Activated naive CD4-positive, alpha-beta T cell treated with anti-CD3 and anti-CD28 coated beads for 36 hours (primary cell): ENCODE data around the gene ARSJ. TPM values are rescaled to one million over a fixed set of nuclear protein-coding genes. Genes with fewer than 3 reads are reported as not detected.

Experiments used
- CTCF ChIA-PET: fragments of 350-600 bp; sonication (Branson Sonifier 250); formaldehyde crosslinking; loops from one replicate; lab custom pipeline; 2021; ENCODE audit warnings: antibody characterized with exemption; lab: Charles Lee
- DNase-seq: peaks from one replicate; pipeline ENCODE4 v3.0.0-alpha.2; 2020
- H3K27ac Mint-ChIP-seq: one replicate; pipeline ENCODE4 v1.8.0; 2021; ENCODE audit warnings: mild to moderate bottlenecking, mixed read lengths
- H3K27me3 Mint-ChIP-seq: one replicate; pipeline ENCODE4 v1.8.0; 2021; ENCODE audit warnings: low read depth, mixed read lengths
- H3K36me3 Mint-ChIP-seq: one replicate; pipeline ENCODE4 v1.8.0; 2021; ENCODE audit warnings: low read depth, mixed read lengths
- H3K4me1 Mint-ChIP-seq: one replicate; pipeline ENCODE4 v1.8.0; 2021; ENCODE audit warnings: low read depth, mixed read lengths
- H3K4me3 Mint-ChIP-seq: one replicate; pipeline ENCODE4 v1.8.0; 2021; ENCODE audit warnings: mild to moderate bottlenecking, moderate library complexity, mixed read lengths
- H3K9me3 Mint-ChIP-seq: one replicate; pipeline ENCODE4 v1.8.0; 2021; ENCODE audit warnings: mixed read lengths
- intact Hi-C: fragments of 100-400 bp; cut with micrococcal nuclease; formaldehyde crosslinking; loops from one replicate; pipeline ENCODE4 v1.15.1; 2023
- total RNA-seq, 2 experiments: library from RNA; stranded (reverse); gene quantifications; one replicate each; pipeline ENCODE4 v1.2.3, GENCODE V29; 2021

Gene ARSJ
- total RNA-seq, 2 experiments from 2014 or later = 0.05 to 0.10 TPM

GRCh38 chr4:113908829-113909228, 70.6 kb downstream of the ARSJ start:
- H3K36me3 Mint-ChIP-seq = peaks cover 3% of the 10 kb centered on the region
- no peak for DNase-seq
- intact Hi-C loops = loop anchor here (1.0 to 5.0 kb wide), 3 partner anchors 272 to 632 kb away; no protein-coding TSS in a partner anchor
- H3K27me3 Mint-ChIP-seq = no peaks in the 10 kb centered on the region
- H3K27ac Mint-ChIP-seq = no peak overlapping the region
- H3K4me3 Mint-ChIP-seq = no peak overlapping the region
- H3K9me3 Mint-ChIP-seq = peaks cover 9% of the 10 kb centered on the region
- CTCF ChIA-PET = no interaction called here
- H3K4me1 Mint-ChIP-seq = peaks cover 25% of the 10 kb centered on the region

GRCh38 chr4:113907559-113907958, 71.9 kb downstream of the ARSJ start:
- intact Hi-C loops = loop anchor here (2.0 to 5.0 kb wide), 3 partner anchors 223 to 630 kb away; no protein-coding TSS in a partner anchor
- Mint-ChIP-seq H3K27ac (no peak overlapping the region), H3K4me3 (no peak overlapping the region), H3K9me3 (peaks cover 9% of the 10 kb centered on the region), H3K27me3 (no peaks in the 10 kb centered on the region), H3K36me3 (peaks cover 3% of the 10 kb centered on the region), H3K4me1 (peaks cover 37% of the 10 kb centered on the region)
- no peak for DNase-seq
- CTCF ChIA-PET = interaction anchor here (1.4 kb wide), 1 partner anchor 163 kb away, joined by 3 read pairs; no protein-coding TSS in a partner anchor

- CTCF ChIA-PET = interaction anchor here (1.3 to 1.4 kb wide), 2 partner anchors 14 to 511 kb away, joined by 4 read pairs; no protein-coding TSS in a partner anchor
- peaks cover 41% of the 10 kb centered on the region for H3K4me1 Mint-ChIP-seq
- H3K9me3 Mint-ChIP-seq = peaks cover 9% of the 10 kb centered on the region
- H3K27ac Mint-ChIP-seq = no peak overlapping the region
- DNase-seq = no peak
- H3K36me3 Mint-ChIP-seq = peaks cover 3% of the 10 kb centered on the region
- H3K27me3 Mint-ChIP-seq = no peaks in the 10 kb centered on the region
- intact Hi-C loops = loop anchor here (5.0 kb wide), 2 partner anchors 268 to 628 kb away; no protein-coding TSS in a partner anchor
- H3K4me3 Mint-ChIP-seq = no peak overlapping the region
Observed at GRCh38 chr4:113905301-113905700, 74.1 kb downstream of the ARSJ start.

DNA sequence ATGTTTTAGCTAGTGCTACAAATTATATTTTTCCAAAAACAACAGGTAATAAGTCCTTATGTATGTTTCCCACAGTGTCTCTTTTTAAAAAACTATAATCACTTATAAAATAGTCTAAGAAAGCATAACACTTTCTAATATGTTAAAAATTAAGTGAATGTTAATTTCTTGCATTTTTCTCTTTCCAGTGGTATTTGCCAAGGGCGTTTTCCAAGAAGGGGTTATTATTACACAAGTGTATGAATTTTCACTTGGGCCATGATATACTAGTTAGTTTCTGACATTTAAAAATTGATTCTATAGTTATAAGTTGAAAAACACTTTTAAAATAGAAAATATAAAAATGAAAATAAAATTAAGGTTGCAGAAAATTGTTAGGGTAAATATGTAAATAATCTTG, 74.6 kb downstream of the ARSJ start:
- no peak overlapping the region for H3K4me3 Mint-ChIP-seq
- intact Hi-C loops = loop anchor here (5.0 kb wide), 3 partner anchors 268 to 628 kb away; no protein-coding TSS in a partner anchor
- H3K36me3 Mint-ChIP-seq = peaks cover 4% of the 10 kb centered on the region
- no peaks in the 10 kb centered on the region for H3K27me3 Mint-ChIP-seq
- DNase-seq = no peak
- peaks cover 9% of the 10 kb centered on the region for H3K9me3 Mint-ChIP-seq
- no peak overlapping the region for H3K27ac Mint-ChIP-seq
- CTCF ChIA-PET = interaction anchor here (1.3 to 1.4 kb wide), 2 partner anchors 14 to 510 kb away, joined by 4 read pairs; no protein-coding TSS in a partner anchor
- H3K4me1 Mint-ChIP-seq = peaks cover 45% of the 10 kb centered on the region

GRCh38 chr4:113901994-113902787, 77.3 kb downstream of the ARSJ start:
- intact Hi-C loops = loop anchor here (1.0 to 5.0 kb wide), 4 partner anchors 355 to 547 kb away; no protein-coding TSS in a partner anchor
- peak; percentile 82 for DNase-seq
- peaks cover 1% of the 10 kb centered on the region for H3K36me3 Mint-ChIP-seq
- H3K4me3 Mint-ChIP-seq = peak overlapping the region; percentile 65
- H3K27me3 Mint-ChIP-seq = no peaks in the 10 kb centered on the region
- peak overlapping the region; percentile 82 for H3K27ac Mint-ChIP-seq
- CTCF ChIA-PET = interaction anchor here (0.8 kb wide), 1 partner anchor 158 kb away, joined by 3 read pairs; no protein-coding TSS in a partner anchor
- H3K9me3 Mint-ChIP-seq = no peaks in the 10 kb centered on the region
- peaks cover 58% of the 10 kb centered on the region for H3K4me1 Mint-ChIP-seq

DNA sequence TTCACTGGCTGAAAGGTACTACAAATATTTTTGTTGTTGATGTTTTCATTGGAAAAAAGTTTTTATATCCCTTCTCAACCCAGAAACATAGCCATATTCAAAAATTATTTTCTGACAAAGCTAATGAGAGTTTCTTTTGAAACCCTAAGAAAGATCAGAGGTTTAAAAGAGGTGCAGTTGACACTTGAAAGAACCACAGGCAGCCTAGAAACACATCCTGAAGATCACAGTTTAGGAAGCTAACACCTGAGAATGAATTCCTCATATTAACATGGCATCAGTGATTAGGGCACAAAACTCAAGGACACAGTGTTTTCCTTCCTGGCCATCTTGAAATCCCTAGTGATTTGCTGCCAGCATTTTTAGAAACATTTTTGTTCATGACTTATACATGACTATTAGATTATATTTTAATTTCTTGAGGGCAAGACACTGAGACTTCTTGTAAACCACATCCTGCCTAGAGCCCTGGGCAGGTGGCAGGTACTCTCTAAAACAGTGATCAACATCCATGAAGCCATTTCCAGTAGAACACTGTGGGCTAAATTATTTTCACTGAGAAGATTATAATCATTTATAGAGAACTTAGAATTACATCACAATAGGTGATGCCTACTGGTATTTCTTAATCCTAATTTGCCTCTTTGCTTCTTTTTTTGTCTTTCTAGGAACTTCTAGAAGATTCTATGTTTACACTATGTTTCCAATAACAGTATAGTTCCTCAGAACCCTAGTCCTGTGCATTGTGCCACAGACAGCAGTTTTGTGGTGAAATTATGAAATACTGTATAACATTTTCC, 80.0 kb downstream of the ARSJ start:
- Mint-ChIP-seq H3K9me3 (no peaks in the 10 kb centered on the region), H3K27ac (peak overlapping the region; percentile 78), H3K36me3 (peaks cover 1% of the 10 kb centered on the region), H3K4me3 (no peak overlapping the region), H3K27me3 (no peaks in the 10 kb centered on the region), H3K4me1 (peaks cover 44% of the 10 kb centered on the region)
- intact Hi-C loops = loop anchor here (1.0 to 5.0 kb wide), 3 partner anchors 77 to 422 kb away; no protein-coding TSS in a partner anchor
- CTCF ChIA-PET = interaction anchor here (0.6 kb wide), 2 partner anchors 465 to 530 kb away, joined by 3 to 4 read pairs; no protein-coding TSS in a partner anchor
- DNase-seq = peak; percentile 50

DNA sequence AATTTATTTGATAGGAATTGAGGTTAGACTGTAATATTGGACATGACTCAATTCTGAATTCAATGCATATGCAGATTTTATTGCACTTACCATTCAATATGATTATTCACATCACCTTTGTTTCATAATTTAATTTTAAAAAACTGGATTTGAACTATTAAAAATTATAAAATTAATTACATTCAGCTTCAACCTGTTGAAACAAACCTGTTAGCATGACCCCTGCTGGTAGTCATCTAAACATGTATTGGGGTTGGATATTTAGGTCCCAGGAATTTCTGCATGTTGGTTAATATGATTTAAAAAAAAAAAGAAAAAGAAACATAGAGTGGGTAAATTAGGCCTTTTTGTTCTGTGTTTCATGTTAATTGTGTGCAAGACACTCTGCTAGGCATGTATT, 85.9 kb downstream of the ARSJ start:
- CTCF ChIA-PET = no interaction called here
- DNase-seq = no peak
- Mint-ChIP-seq H3K4me1 (peaks cover 13% of the 10 kb centered on the region), H3K27me3 (no peaks in the 10 kb centered on the region), H3K4me3 (no peak overlapping the region), H3K36me3 (no peaks in the 10 kb centered on the region), H3K27ac (no peak overlapping the region), H3K9me3 (peaks cover 7% of the 10 kb centered on the region)
- intact Hi-C loops = no loop called here

- Mint-ChIP-seq H3K4me3 (no peak overlapping the region), H3K4me1 (peaks cover 6% of the 10 kb centered on the region), H3K27ac (no peak overlapping the region), H3K27me3 (no peaks in the 10 kb centered on the region), H3K36me3 (no peaks in the 10 kb centered on the region), H3K9me3 (peaks cover 7% of the 10 kb centered on the region)
- CTCF ChIA-PET = interaction anchor here (0.9 kb wide), 1 partner anchor 12 kb away, joined by 3 read pairs; no protein-coding TSS in a partner anchor
- no peak for DNase-seq
- intact Hi-C loops = no loop called here
Observed at GRCh38 chr4:113888006-113888405, 91.4 kb downstream of the ARSJ start.

GRCh38 chr4:113885291-113885690, 94.2 kb downstream of the ARSJ start:
- intact Hi-C loops = no loop called here
- peaks cover 4% of the 10 kb centered on the region for H3K4me1 Mint-ChIP-seq
- H3K9me3 Mint-ChIP-seq = peaks cover 7% of the 10 kb centered on the region
- H3K27ac Mint-ChIP-seq = no peak overlapping the region
- no peak overlapping the region for H3K4me3 Mint-ChIP-seq
- CTCF ChIA-PET = no interaction called here
- no peaks in the 10 kb centered on the region for H3K36me3 Mint-ChIP-seq
- H3K27me3 Mint-ChIP-seq = no peaks in the 10 kb centered on the region
- no peak for DNase-seq

DNA sequence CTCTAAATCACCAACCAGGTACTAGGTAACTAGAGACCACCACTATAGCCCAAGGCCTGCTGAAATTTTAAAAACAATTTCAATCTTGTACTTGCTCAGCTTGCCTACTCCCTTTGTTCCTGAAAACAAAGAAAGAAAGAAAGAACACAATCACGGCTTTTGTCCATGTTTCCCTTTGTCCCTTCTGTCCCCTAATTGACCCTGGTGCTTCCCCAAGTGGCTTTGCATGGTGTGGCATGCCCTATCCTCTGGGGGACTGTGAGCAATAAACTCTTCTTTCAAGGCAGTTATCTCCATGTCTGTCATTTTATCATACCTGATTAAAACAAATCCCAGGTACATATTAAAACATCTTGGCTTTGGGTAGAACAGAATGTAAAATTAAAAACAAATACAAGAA, 94.8 kb downstream of the ARSJ start:
- H3K36me3 Mint-ChIP-seq = no peaks in the 10 kb centered on the region
- no peak overlapping the region for H3K27ac Mint-ChIP-seq
- H3K9me3 Mint-ChIP-seq = peaks cover under 1% of the 10 kb centered on the region
- H3K4me1 Mint-ChIP-seq = peaks cover 8% of the 10 kb centered on the region
- no peak for DNase-seq
- intact Hi-C loops = no loop called here
- H3K4me3 Mint-ChIP-seq = no peak overlapping the region
- no peaks in the 10 kb centered on the region for H3K27me3 Mint-ChIP-seq
- CTCF ChIA-PET = no interaction called here

GRCh38 chr4:113882668-113883067, 96.8 kb downstream of the ARSJ start:
- H3K36me3 Mint-ChIP-seq = no peaks in the 10 kb centered on the region
- peaks cover 11% of the 10 kb centered on the region for H3K4me1 Mint-ChIP-seq
- no peak overlapping the region for H3K4me3 Mint-ChIP-seq
- CTCF ChIA-PET = no interaction called here
- no peaks in the 10 kb centered on the region for H3K27me3 Mint-ChIP-seq
- no peaks in the 10 kb centered on the region for H3K9me3 Mint-ChIP-seq
- no peak for DNase-seq
- intact Hi-C loops = no loop called here
- H3K27ac Mint-ChIP-seq = no peak overlapping the region

DNA sequence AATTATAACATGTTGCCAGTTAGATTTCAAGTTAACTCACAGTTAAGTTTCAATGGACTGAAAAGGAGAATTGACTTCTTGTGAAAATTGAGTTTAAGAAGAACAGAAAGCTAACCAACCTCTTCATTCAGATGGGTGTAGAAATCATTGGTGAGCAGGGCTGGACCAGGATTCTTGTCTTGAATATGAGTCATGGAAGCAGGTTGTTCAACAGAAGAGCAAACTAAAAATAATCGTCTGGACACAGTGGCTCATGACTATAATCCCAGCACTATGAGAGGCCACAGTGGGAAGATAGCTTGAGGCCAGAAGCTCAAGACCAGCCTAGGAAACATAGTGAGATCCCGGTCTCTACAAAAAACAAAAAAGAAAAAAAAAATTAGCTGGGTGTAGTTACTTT, 98.2 kb downstream of the ARSJ start:
- H3K27me3 Mint-ChIP-seq = no peaks in the 10 kb centered on the region
- H3K27ac Mint-ChIP-seq = no peak overlapping the region
- CTCF ChIA-PET = no interaction called here
- H3K9me3 Mint-ChIP-seq = no peaks in the 10 kb centered on the region
- intact Hi-C loops = no loop called here
- no peak overlapping the region for H3K4me3 Mint-ChIP-seq
- H3K4me1 Mint-ChIP-seq = peaks cover 11% of the 10 kb centered on the region
- no peak for DNase-seq
- H3K36me3 Mint-ChIP-seq = no peaks in the 10 kb centered on the region
